Uterus (tissue), 2 donors: Measurements from ENCODE around the gene RASL10B.

Source experiments
- CTCF ChIP-seq, 4 experiments: fragments of 200-600 bp in 2 of 4; fragments of 450-650 bp in 2 of 4; sonication (generic) in 2 of 4; IDR thresholded peaks; one replicate each; pipeline ENCODE4 v1.5.1; 2016 to 2019; ENCODE audit warnings: antibody characterized with exemption in 4 of 4, mild to moderate bottlenecking in 2 of 4, moderate library complexity in 1 of 4
- POLR2A ChIP-seq, 2 donors: fragments of 450-650 bp; IDR thresholded peaks; one replicate each; pipeline ENCODE4 v1.6.1; 2016; ENCODE audit warnings: antibody characterized with exemption in 2 of 2, mild to moderate bottlenecking in 1 of 2, moderate library complexity in 1 of 2

DNA sequence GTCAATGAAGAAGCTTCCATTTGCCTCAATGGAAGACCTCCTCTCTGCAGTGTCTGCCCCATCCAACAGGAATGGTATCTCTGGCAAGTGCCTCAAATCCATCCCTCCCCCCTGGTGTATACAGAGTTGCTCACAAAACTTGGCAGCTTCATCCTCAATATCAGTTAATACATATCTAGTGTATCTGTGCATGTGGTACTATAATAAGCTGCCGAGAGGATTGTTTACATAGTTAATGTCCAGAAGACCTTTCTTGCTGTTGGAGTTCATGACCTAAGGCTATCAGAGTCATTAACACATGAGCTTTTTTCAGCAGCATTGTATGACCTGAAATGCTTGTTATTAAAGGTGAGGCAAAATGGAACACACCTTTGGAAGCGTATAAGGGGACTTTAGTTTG is 14.0 kb upstream of the RASL10B start:
- TF ChIP-seq CTCF (IDR thresholded peaks at IDR 0.05) (no peak), POLR2A (IDR thresholded peaks at IDR 0.05) (no peak)
